HCT116 (cell line): Measurements from ENCODE around the gene LRRC52. TPM values are rescaled to one million over a fixed set of nuclear protein-coding genes. Genes with fewer than 3 reads are reported as not detected.

Experiments used
- ATAC-seq: fragments of 200-7000 bp; cut with Tn5 transposase; 2 replicates; pipeline ENCODE4 v1.9.1; 2020; ENCODE audit warnings: mild to moderate bottlenecking, moderate library complexity
- BruUV-seq: library from RNA; stranded (reverse); fragments of 400-500 nt; replicated peaks from 2 replicates; lab custom pipeline; 2021; lab: Mats Ljungman, UMichigan
- CTCF ChIA-PET: fragments of 300-600 bp; sonication (Branson Sonifier 250); formaldehyde crosslinking; loops from one replicate; lab custom pipeline; 2021; ENCODE audit warnings: antibody characterized with exemption; lab: Charles Lee
- POLR2A ChIA-PET: fragments of 300-600, 350-600 bp; sonication (Branson Sonifier 250); formaldehyde crosslinking; loops from one replicate; lab custom pipeline; 2021; ENCODE audit warnings: antibody characterized with exemption; lab: Charles Lee
- RAD21 ChIA-PET, 2 experiments: fragments of 300-600 bp; sonication (Branson Sonifier 250); formaldehyde crosslinking; loops; one replicate each; lab custom pipeline; 2023; ENCODE audit warnings: low total read pairs in 2 of 2; ENCODE audit not compliant: uncharacterized antibody in 2 of 2, unreplicated experiment in 2 of 2, low non-redundant PET in 1 of 2; lab: Charles Lee
- DNase-seq: peaks from one replicate; pipeline ENCODE4 v3.0.0-alpha.2; 2010; ENCODE audit warnings: low read depth, low spot score
- H2AFZ ChIP-seq: fragments of 200-600 bp; shearing (Covaris generic), sonication (generic); 2 replicates; pipeline ENCODE4 v1.6.1; 2017; ENCODE audit warnings: low read depth, mixed run types, mixed read lengths, antibody characterized with exemption, low read length; ENCODE audit not compliant: poor library complexity, severe bottlenecking
- H3K27ac ChIP-seq: 2 replicates; pipeline ENCODE4 v1.5.1; 2012; ENCODE audit warnings: low read depth, low read length
- H3K27me3 ChIP-seq: fragments of 200-600 bp; sonication (generic); 2 replicates; pipeline ENCODE4 v1.6.1; 2016; ENCODE audit warnings: mixed run types, low read length, mixed read lengths; ENCODE audit not compliant: insufficient read depth
- H3K36me3 ChIP-seq, 2 experiments: fragments of 200-500 bp in 1 of 2; fragments of 200-600 bp in 1 of 2; sonication (Bioruptor generic) in 1 of 2; sonication (generic) in 1 of 2; 2 replicates each; pipeline versions ENCODE4 v1.5.1 to v1.6.1; 2014 to 2016; ENCODE audit warnings: low read length in 2 of 2, inconsistent platforms in 1 of 2, mixed read lengths in 1 of 2, mixed run types in 1 of 2; ENCODE audit not compliant: insufficient read depth in 2 of 2, control insufficient read depth in 1 of 2
- H3K4me1 ChIP-seq, 2 experiments: fragments of 200-600 bp in 1 of 2; sonication (generic) in 1 of 2; 2 replicates each; pipeline versions ENCODE4 v1.5.1 to v1.6.1; 2012 to 2017; ENCODE audit warnings: low read length in 2 of 2, inconsistent platforms in 1 of 2, mild to moderate bottlenecking in 1 of 2, mixed read lengths in 1 of 2, mixed run types in 1 of 2, moderate library complexity in 1 of 2; ENCODE audit not compliant: insufficient read depth in 2 of 2, control insufficient read depth in 1 of 2
- H3K4me2 ChIP-seq: fragments of 200-600 bp; sonication (generic); 2 replicates; pipeline ENCODE4 v1.6.1; 2017; ENCODE audit warnings: mixed run types, low read length, mixed read lengths
- H3K4me3 ChIP-seq, 2 experiments: fragments of 200-600 bp in 1 of 2; sonication (generic) in 1 of 2; replicated peaks in 1 of 2; 2 replicates each; pipeline ENCODE4 v1.5.1; 2011 to 2016; ENCODE audit warnings: low read length in 2 of 2, control low read depth in 1 of 2, low read depth in 1 of 2, mild to moderate bottlenecking in 1 of 2, mixed read lengths in 1 of 2, mixed run types in 1 of 2
- H3K79me2 ChIP-seq: fragments of 200-600 bp; sonication (generic); 2 replicates; pipeline ENCODE4 v1.6.1; 2017; ENCODE audit warnings: mild to moderate bottlenecking, mixed run types, low read length, moderate library complexity, mixed read lengths; ENCODE audit not compliant: insufficient read depth
- H3K9ac ChIP-seq: fragments of 200-600 bp; sonication (generic); 2 replicates; pipeline ENCODE4 v1.6.1; 2016; ENCODE audit warnings: low read length, mixed read lengths
- H3K9me2 ChIP-seq: fragments of 200-600 bp; sonication (generic), shearing (Covaris generic); 2 replicates; pipeline ENCODE4 v1.6.1; 2017; ENCODE audit warnings: mixed run types, mild to moderate bottlenecking, moderate library complexity; ENCODE audit not compliant: insufficient read depth
- H3K9me3 ChIP-seq, 2 experiments: fragments of 200-500 bp in 1 of 2; fragments of 200-600 bp in 1 of 2; sonication (Bioruptor generic) in 1 of 2; sonication (generic) in 1 of 2; 2 replicates each; pipeline ENCODE4 v1.6.1; 2014 to 2017; ENCODE audit warnings: low read length in 2 of 2, mixed read lengths in 2 of 2, inconsistent platforms in 1 of 2, low read depth in 1 of 2, mild to moderate bottlenecking in 1 of 2, mixed run types in 1 of 2, moderate library complexity in 1 of 2; ENCODE audit not compliant: control insufficient read depth in 1 of 2, insufficient read depth in 1 of 2
- H4K20me1 ChIP-seq: fragments of 200-600 bp; sonication (generic), shearing (Covaris generic); 2 replicates; pipeline ENCODE4 v1.6.1; 2017; ENCODE audit warnings: mixed run types, mild to moderate bottlenecking, moderate library complexity; ENCODE audit not compliant: insufficient read depth
- ATF3 ChIP-seq: IDR thresholded peaks from 2 replicates; pipeline ENCODE4 v1.6.1; 2012
- CBX3 ChIP-seq: IDR thresholded peaks from 2 replicates; pipeline ENCODE4 v1.6.1; 2012; ENCODE audit warnings: low read depth
- CEBPB ChIP-seq: IDR thresholded peaks from 2 replicates; pipeline ENCODE4 v1.6.1; 2012; ENCODE audit warnings: low read depth
- CTCF ChIP-seq, 3 experiments: fragments of 200-600 bp in 1 of 3; sonication (generic) in 1 of 3; IDR thresholded peaks in 2 of 3; conservative IDR thresholded peaks in 1 of 3; 2 replicates each; pipeline ENCODE4 v1.5.1; 2012 to 2017; ENCODE audit warnings: low read depth in 2 of 3, low read length in 2 of 3, antibody characterized with exemption in 1 of 3, borderline replicate concordance in 1 of 3, control low read depth in 1 of 3, mild to moderate bottlenecking in 1 of 3, mixed read lengths in 1 of 3, mixed run types in 1 of 3, moderate library complexity in 1 of 3; ENCODE audit not compliant: insufficient read depth in 1 of 3
- EGR1 ChIP-seq: IDR thresholded peaks from 2 replicates; pipeline ENCODE4 v1.6.1; 2012; ENCODE audit warnings: low read depth
- ELF1 ChIP-seq: IDR thresholded peaks from 2 replicates; pipeline ENCODE4 v1.6.1; 2012; ENCODE audit warnings: low read depth, borderline replicate concordance
- FOSL1 ChIP-seq: IDR thresholded peaks from 2 replicates; pipeline ENCODE4 v1.6.1; 2012; ENCODE audit warnings: low read depth
- MAX ChIP-seq: IDR thresholded peaks from 2 replicates; pipeline ENCODE4 v1.6.1; 2012
- POLR2A ChIP-seq: IDR thresholded peaks from 2 replicates; pipeline ENCODE4 v1.7.0; 2011; ENCODE audit warnings: borderline replicate concordance; ENCODE audit not compliant: insufficient read depth, insufficient read length; ENCODE audit errors: extremely low read depth
- REST ChIP-seq: IDR thresholded peaks from 2 replicates; pipeline ENCODE4 v1.6.1; 2012; ENCODE audit warnings: low read depth
- SIN3A ChIP-seq: IDR thresholded peaks from 2 replicates; pipeline ENCODE4 v1.6.1; 2012; ENCODE audit warnings: low read depth
- SRF ChIP-seq: IDR thresholded peaks from 2 replicates; pipeline ENCODE4 v1.6.1; 2012; ENCODE audit warnings: low read depth
- YY1 ChIP-seq: IDR thresholded peaks from 2 replicates; pipeline ENCODE4 v1.6.1; 2011; ENCODE audit warnings: low read length, low read depth, moderate library complexity, mild to moderate bottlenecking; ENCODE audit not compliant: insufficient replicate concordance; ENCODE audit errors: extremely low read depth
- ZFX ChIP-seq: fragments of 450-650 bp; IDR thresholded peaks from 2 replicates; pipeline ENCODE4 v1.6.1; 2017
- intact Hi-C: fragments of 100-400 bp; cut with micrococcal nuclease; formaldehyde crosslinking; loops from 2 replicates; pipeline ENCODE4 v1.10.0; 2022
- total RNA-seq: library from RNA; stranded (reverse); gene quantifications from one replicate; pipeline ENCODE4 v1.2.1, GENCODE V29; 2021; ENCODE audit not compliant: unreplicated experiment

LRRC52 gene
- total RNA-seq, 1 experiment from 2014 or later = not detected

- TF ChIP-seq MAX (no peak), FOSL1 (no peak), YY1 (no peak), SRF (no peak), CTCF (IDR thresholded peaks at IDR 0.05 in 2 of 3, conservative IDR thresholded peaks at IDR 0.05 in 1 of 3; ENCODE audit: borderline replicate concordance in 1 of 3, insufficient read depth in 1 of 3, low read depth in 2 of 3, low read length in 2 of 3) (no peak), ZFX (no peak)
- CTCF ChIA-PET = no interaction called here
- RAD21 ChIA-PET = no interaction called here
Observed at GRCh38 chr1:165564561-165564960, 20.8 kb downstream of the LRRC52 start.

GRCh38 chr1:165565751-165566490, 22.1 kb downstream of the LRRC52 start:
- no peaks in the 10 kb centered on the region for H3K9me3 ChIP-seq
- H3K9me2 ChIP-seq = no peaks in the 10 kb centered on the region
- H3K79me2 ChIP-seq = no peaks in the 10 kb centered on the region
- no peak overlapping the region for H3K9ac ChIP-seq
- CTCF ChIA-PET = no interaction called here
- H3K4me2 ChIP-seq = no peak overlapping the region
- no peak overlapping the region for H2AFZ ChIP-seq
- intact Hi-C loops = no loop called here
- no peaks in the 10 kb centered on the region for H3K4me1 ChIP-seq
- H3K27me3 ChIP-seq = peaks cover 70% of the 10 kb centered on the region
- H3K27ac ChIP-seq = no peak overlapping the region
- H3K4me3 ChIP-seq = no peak overlapping the region
- RAD21 ChIA-PET = no interaction called here
- no TSS peak for BruUV-seq
- no peak for ATAC-seq
- H4K20me1 ChIP-seq = no peaks in the 10 kb centered on the region
- DNase-seq = no peak
- POLR2A ChIA-PET = no interaction called here
- H3K36me3 ChIP-seq = no peaks in the 10 kb centered on the region
- TF ChIP-seq EGR1 (no peak), ELF1 (no peak), POLR2A (no peak), FOSL1 (no peak), SIN3A (no peak), CBX3 (no peak), CEBPB (no peak), REST (no peak), ATF3 (no peak), SRF (no peak)

More at GRCh38 chr1:165564561-165564960, 20.8 kb downstream of the LRRC52 start:
- Histone ChIP-seq H3K27me3 (peaks cover 69% of the 10 kb centered on the region), H3K4me2 (no peak overlapping the region), H4K20me1 (no peaks in the 10 kb centered on the region), H3K4me3 (no peak overlapping the region), H3K9me3 (no peaks in the 10 kb centered on the region), H2AFZ (no peak overlapping the region), H3K27ac (no peak overlapping the region), H3K9ac (no peak overlapping the region), H3K79me2 (no peaks in the 10 kb centered on the region), H3K36me3 (no peaks in the 10 kb centered on the region), H3K9me2 (no peaks in the 10 kb centered on the region), H3K4me1 (no peaks in the 10 kb centered on the region)
- intact Hi-C loops = no loop called here
- DNase-seq (no peak), ATAC-seq (no peak)
- no TSS peak for BruUV-seq
- POLR2A ChIA-PET = no interaction called here
